CD4-positive, CD25-positive, alpha-beta regulatory T cell (primary cell): Measurements from ENCODE around the gene DPY19L1. TPM values are rescaled to one million over a fixed set of nuclear protein-coding genes. Genes with fewer than 3 reads are reported as not detected.
A peak's percentile ranks its signal among the peaks of the same experiment; 100 is the strongest.
"Not testable (repeated sequence)": the region's sequence is repeated elsewhere in the genome, so short reads cannot be mapped to it uniquely, and the experiment has no call there.

ENCODE experiments used
- ATAC-seq, 2 donors: fragments of 150-1000 bp; cut with Tn5 transposase; one replicate each; pipeline ENCODE4 v1.10.0; 2021; ENCODE audit warnings: low read depth in 2 of 2, moderate number of reproducible peaks in 2 of 2, moderate library complexity in 1 of 2
- DNase-seq, 3 donors: peaks; one replicate each; pipeline versions ENCODE4 v3.0.0 to v3.0.0-alpha.2; 2012 to 2022; ENCODE audit warnings: mixed read lengths in 1 of 3
- H3K27ac ChIP-seq: one replicate; pipeline ENCODE4 v1.7.0; 2013; ENCODE audit warnings: mild to moderate bottlenecking, low read length; ENCODE audit not compliant: insufficient read depth, poor library complexity, severe bottlenecking
- H3K27me3 ChIP-seq: one replicate; pipeline ENCODE4 v1.7.0; 2013; ENCODE audit warnings: low read length; ENCODE audit not compliant: control insufficient read depth, insufficient read depth
- H3K36me3 ChIP-seq: one replicate; pipeline ENCODE4 v1.7.0; 2013; ENCODE audit warnings: mild to moderate bottlenecking, low read length, moderate library complexity; ENCODE audit not compliant: control insufficient read depth, insufficient read depth
- H3K4me1 ChIP-seq: 2 replicates; pipeline ENCODE4 v1.7.0; 2013; ENCODE audit warnings: mild to moderate bottlenecking, low read length; ENCODE audit not compliant: insufficient read depth, control insufficient read depth, poor library complexity, severe bottlenecking
- H3K4me3 ChIP-seq: one replicate; pipeline ENCODE4 v1.7.0; 2013; ENCODE audit warnings: low read depth, mild to moderate bottlenecking, low read length, moderate library complexity
- H3K9me3 ChIP-seq, 2 experiments: 1 replicate in 1 of 2; 2 replicates in 1 of 2; pipeline ENCODE4 v1.7.0; 2013; ENCODE audit warnings: low read length in 2 of 2, mild to moderate bottlenecking in 1 of 2, moderate library complexity in 1 of 2; ENCODE audit not compliant: control insufficient read depth in 2 of 2
- H3K27ac Mint-ChIP-seq, 3 donors: one replicate each; pipeline ENCODE4 v1.8.0; 2020 to 2022; ENCODE audit warnings: mild to moderate bottlenecking in 3 of 3, mixed read lengths in 3 of 3, moderate library complexity in 2 of 3
- H3K27me3 Mint-ChIP-seq: one replicate; pipeline ENCODE4 v1.8.0; 2022; ENCODE audit warnings: mild to moderate bottlenecking, mixed read lengths
- H3K36me3 Mint-ChIP-seq: one replicate; pipeline ENCODE4 v1.8.0; 2020; ENCODE audit warnings: mixed read lengths
- H3K4me1 Mint-ChIP-seq, 4 donors: one replicate each; pipeline ENCODE4 v1.8.0; 2020 to 2022; ENCODE audit warnings: mixed read lengths in 4 of 4, mild to moderate bottlenecking in 1 of 4
- H3K4me3 Mint-ChIP-seq, 4 donors: one replicate each; pipeline ENCODE4 v1.8.0; 2020 to 2022; ENCODE audit warnings: mild to moderate bottlenecking in 4 of 4, mixed read lengths in 4 of 4, moderate library complexity in 3 of 4
- H3K9me3 Mint-ChIP-seq, 7 donors: one replicate each; pipeline ENCODE4 v1.8.0; 2020 to 2022; ENCODE audit warnings: mixed read lengths in 7 of 7, mild to moderate bottlenecking in 3 of 7, moderate library complexity in 2 of 7
- polyA plus RNA-seq, 4 donors: library from polyadenylated mRNA; unstranded; fragments of 300-500 nt; fragmentation: Illumina TruSeq; gene quantifications; one replicate each; pipeline ENCODE4 v1.2.3, GENCODE V29; 2021
- total RNA-seq: library from RNA; stranded (reverse); gene quantifications from one replicate; pipeline ENCODE4 v1.2.3, GENCODE V29; 2022

The DPY19L1 gene
- total and polyA plus RNA-seq, 5 donors from 2014 or later = 0.41 to 8.3 (median 1.1) TPM

- ATAC-seq, H3K4me3 Mint-ChIP-seq, H3K27ac ChIP-seq, H3K27me3 Mint-ChIP-seq, H3K4me1 ChIP-seq, H3K36me3 ChIP-seq, H3K9me3 ChIP-seq, DNase-seq, H3K4me1 Mint-ChIP-seq, H3K27me3 ChIP-seq, H3K27ac Mint-ChIP-seq, H3K36me3 Mint-ChIP-seq, H3K9me3 Mint-ChIP-seq, H3K4me3 ChIP-seq: not testable (repeated sequence)
Observed at GRCh38 chr7:34984140-34984539, 53.1 kb downstream of the DPY19L1 start.

DNA sequence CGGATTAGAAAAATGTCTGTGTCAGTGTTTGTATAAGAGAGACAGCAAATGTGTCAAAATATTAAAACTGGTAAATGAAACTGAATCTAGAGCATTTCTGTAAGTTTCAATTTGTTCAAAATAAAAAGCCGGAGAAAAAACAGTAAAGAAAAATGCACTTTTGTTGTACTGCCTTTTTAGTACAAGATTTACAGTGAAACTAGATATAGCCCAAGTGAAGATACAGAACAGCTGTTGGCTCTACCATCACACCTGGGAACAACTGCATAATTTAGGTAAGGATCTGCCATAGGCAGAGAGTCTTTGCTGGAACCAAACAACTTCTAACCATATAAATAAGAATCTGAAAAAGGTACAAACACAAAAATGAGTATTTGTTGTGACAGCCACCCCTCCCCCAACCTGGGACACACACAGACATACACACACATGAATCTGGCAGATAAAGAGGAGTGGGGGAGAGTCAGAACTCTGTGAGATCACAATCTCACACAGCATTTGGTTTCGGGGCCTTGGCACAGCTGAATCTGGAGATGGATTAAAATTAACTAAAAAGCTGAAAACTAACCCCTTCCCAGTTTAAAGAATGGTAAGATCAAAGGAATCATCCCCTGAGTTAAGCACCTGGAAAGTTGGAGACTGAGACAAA is 54.8 kb downstream of the DPY19L1 start:
- Histone ChIP-seq H3K4me1 (no peaks in the 10 kb centered on the region), H3K9me3 (no peaks in the 10 kb centered on the region), H3K27ac (no peak overlapping the region), H3K27me3 (no peaks in the 10 kb centered on the region), H3K4me3 (no peak overlapping the region), H3K36me3 (no peaks in the 10 kb centered on the region)
- Mint-ChIP-seq H3K4me1 (peaks cover 0 to 11% (median 4%) of the 10 kb centered on the region in 4 donors), H3K4me3 (no peak overlapping the region), H3K27me3 (no peaks in the 10 kb centered on the region), H3K36me3 (peaks cover 4% of the 10 kb centered on the region), H3K27ac (no peak overlapping the region), H3K9me3 (peaks cover 0 to 2% (median 0%) of the 10 kb centered on the region in 7 donors)
- DNase-seq = no peak
- ATAC-seq = no peak

DNA sequence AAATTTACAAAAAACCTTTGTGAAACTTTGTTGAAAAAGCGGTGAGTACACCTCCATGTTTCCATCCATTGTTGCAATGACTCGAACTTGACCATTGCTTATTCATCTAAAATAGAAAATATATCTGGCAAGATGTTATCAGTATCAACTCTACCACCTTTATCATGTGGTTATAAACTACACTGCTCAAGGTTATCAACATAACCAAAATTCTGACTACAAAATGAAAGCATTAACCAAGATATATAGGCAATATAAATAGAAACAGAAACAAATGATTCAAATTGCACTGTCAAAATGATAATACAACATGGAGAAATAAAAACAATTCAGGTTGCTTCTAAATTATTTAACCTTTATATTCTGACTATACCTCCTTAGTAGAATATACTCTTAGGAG is 58.2 kb downstream of the DPY19L1 start:
- H3K27ac Mint-ChIP-seq, ATAC-seq, H3K27ac ChIP-seq, H3K27me3 ChIP-seq, H3K4me3 ChIP-seq, H3K9me3 Mint-ChIP-seq, H3K4me1 ChIP-seq, DNase-seq, H3K36me3 Mint-ChIP-seq, H3K4me3 Mint-ChIP-seq, H3K9me3 ChIP-seq, H3K36me3 ChIP-seq, H3K27me3 Mint-ChIP-seq: not testable (repeated sequence)
- H3K4me1 Mint-ChIP-seq = peaks cover 0 to 12% (median 6%) of the 10 kb centered on the region in 4 donors

- H3K27ac ChIP-seq = no peak overlapping the region
- Mint-ChIP-seq H3K27ac (no peak overlapping the region), H3K36me3 (peaks cover 13% of the 10 kb centered on the region), H3K4me1 (peaks cover 0 to 9% (median 2%) of the 10 kb centered on the region in 4 donors), H3K27me3 (no peaks in the 10 kb centered on the region), H3K9me3 (peaks cover 0 to 2% (median 0%) of the 10 kb centered on the region in 7 donors), H3K4me3 (no peak overlapping the region)
- no peaks in the 10 kb centered on the region for H3K36me3 ChIP-seq
- H3K9me3 ChIP-seq = no peaks in the 10 kb centered on the region
- H3K27me3 ChIP-seq = no peaks in the 10 kb centered on the region
- no peak overlapping the region for H3K4me3 ChIP-seq
- no peaks in the 10 kb centered on the region for H3K4me1 ChIP-seq
- ATAC-seq = no peak
- DNase-seq = no peak
Observed at GRCh38 chr7:34973400-34973760, 63.9 kb downstream of the DPY19L1 start.

DNA sequence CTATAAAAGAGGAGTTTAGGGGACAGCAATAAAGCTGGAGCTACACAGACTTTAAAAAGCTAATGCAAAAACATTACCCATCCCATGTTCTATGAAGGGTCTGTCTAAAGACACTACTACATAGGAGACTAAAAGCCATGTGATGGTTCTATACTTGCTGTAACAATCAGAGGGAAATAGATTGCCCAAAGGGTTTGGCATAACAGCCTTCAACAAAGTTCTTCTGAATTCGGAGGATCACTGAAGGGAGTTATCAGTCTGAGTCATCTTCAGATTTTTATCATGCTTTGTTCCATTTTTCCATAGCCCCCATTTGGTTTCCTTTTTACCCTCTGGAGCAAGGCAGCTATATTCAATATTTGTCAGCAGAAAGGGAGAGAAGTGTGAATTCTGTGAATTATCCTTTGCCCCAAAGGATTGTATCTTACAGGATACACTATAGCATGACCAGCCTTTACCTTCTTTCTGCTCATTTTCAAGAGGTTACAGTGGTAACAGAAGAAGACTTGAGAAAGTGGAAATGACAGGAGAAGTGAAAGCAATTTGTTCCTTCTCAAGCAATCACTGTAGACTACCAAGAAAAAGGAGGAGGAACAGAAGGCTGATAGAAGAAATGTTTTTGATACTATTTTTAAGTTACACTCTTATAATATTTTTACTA is 64.4 kb downstream of the DPY19L1 start:
- H3K4me1 Mint-ChIP-seq, H3K27ac Mint-ChIP-seq: not testable (repeated sequence)

DNA sequence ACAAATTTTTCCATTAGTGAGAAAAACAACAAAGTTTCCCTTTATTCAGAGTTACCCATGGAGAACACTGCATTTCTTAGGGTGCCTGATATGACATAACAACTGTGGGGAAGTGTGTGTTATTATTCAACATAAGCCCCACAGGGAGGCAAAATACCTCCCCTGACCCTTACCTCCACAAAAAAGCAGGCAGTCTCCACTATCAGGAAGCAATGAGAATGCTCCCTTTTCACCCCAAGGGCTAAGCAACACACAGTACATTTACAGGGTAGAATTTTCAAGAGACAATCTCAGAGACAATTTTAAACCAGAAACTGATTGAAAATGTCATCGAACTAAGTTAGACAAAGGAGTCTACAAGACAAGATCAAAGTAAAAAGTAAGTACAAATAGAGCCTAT is 69.5 kb downstream of the DPY19L1 start:
- not testable (repeated sequence) for H3K4me1 ChIP-seq, H3K9me3 Mint-ChIP-seq, ATAC-seq, DNase-seq, H3K36me3 ChIP-seq, H3K4me1 Mint-ChIP-seq, H3K27ac ChIP-seq, H3K27ac Mint-ChIP-seq, H3K27me3 Mint-ChIP-seq, H3K4me3 Mint-ChIP-seq, H3K27me3 ChIP-seq, H3K9me3 ChIP-seq, H3K4me3 ChIP-seq
- peaks cover 13% of the 10 kb centered on the region for H3K36me3 Mint-ChIP-seq

More for the DNA sequence above, 64.4 kb downstream of the DPY19L1 start:
- not testable (repeated sequence) for H3K27me3 ChIP-seq, H3K4me3 Mint-ChIP-seq, H3K4me3 ChIP-seq, H3K27me3 Mint-ChIP-seq, H3K4me1 ChIP-seq, H3K9me3 ChIP-seq, H3K9me3 Mint-ChIP-seq, H3K36me3 ChIP-seq, ATAC-seq, H3K27ac ChIP-seq
- peaks cover 13% of the 10 kb centered on the region for H3K36me3 Mint-ChIP-seq
- peak in 1 of 3 donors; percentile 14 for DNase-seq

- ATAC-seq, H3K27me3 ChIP-seq, H3K4me3 ChIP-seq, H3K36me3 ChIP-seq, H3K4me1 Mint-ChIP-seq, DNase-seq, H3K27ac ChIP-seq, H3K9me3 Mint-ChIP-seq, H3K9me3 ChIP-seq, H3K4me1 ChIP-seq, H3K4me3 Mint-ChIP-seq, H3K27me3 Mint-ChIP-seq, H3K27ac Mint-ChIP-seq: not testable (repeated sequence)
- H3K36me3 Mint-ChIP-seq = peaks cover 10% of the 10 kb centered on the region
Observed at GRCh38 chr7:34966504-34966903, 70.8 kb downstream of the DPY19L1 start.

- no peaks in the 10 kb centered on the region for H3K36me3 ChIP-seq
- Mint-ChIP-seq H3K27ac (no peak overlapping the region), H3K27me3 (no peaks in the 10 kb centered on the region), H3K4me1 (no peaks in the 10 kb centered on the region), H3K4me3 (no peak overlapping the region), H3K36me3 (peaks cover 11% of the 10 kb centered on the region), H3K9me3 (peaks cover 0 to 6% (median 2%) of the 10 kb centered on the region in 7 donors)
- no peak overlapping the region for H3K27ac ChIP-seq
- H3K4me3 ChIP-seq = no peak overlapping the region
- ATAC-seq (no peak), DNase-seq (no peak)
- no peaks in the 10 kb centered on the region for H3K27me3 ChIP-seq
- H3K4me1 ChIP-seq = no peaks in the 10 kb centered on the region
- no peaks in the 10 kb centered on the region for H3K9me3 ChIP-seq
Observed at GRCh38 chr7:34958021-34958420, 79.3 kb downstream of the DPY19L1 start.
